NCI-H146 treated with DMSO at 0.1 percent for 48 hours (cell line): ENCODE measurements around the gene STAB1.

Source experiments
- DNase-seq: peaks from one replicate; lab custom pipeline; 2025; ENCODE audit not compliant: unreplicated experiment; lab: John Stamatoyannopoulos, UW

Gene STAB1

GRCh38 chr3:52484680-52485461 is 10.3 kb upstream of the STAB1 start:
- no peak for DNase-seq

GRCh38 chr3:52487050-52487787 is 7.9 kb upstream of the STAB1 start:
- no peak for DNase-seq

- no peak for DNase-seq
These were observed 7.1 kb upstream of the STAB1 start for GRCh38 chr3:52487788-52488691.

GRCh38 chr3:52488746-52489145 is 6.4 kb upstream of the STAB1 start:
- DNase-seq: no peak

- no peak for DNase-seq
These were observed 5.7 kb upstream of the STAB1 start for GRCh38 chr3:52489453-52489852.

- no peak for DNase-seq
These were observed 4.9 kb upstream of the STAB1 start for GRCh38 chr3:52490035-52490938.

- no peak for DNase-seq
These were observed 4.1 kb upstream of the STAB1 start for GRCh38 chr3:52490939-52491526.

GRCh38 chr3:52492059-52492458 is 3.1 kb upstream of the STAB1 start:
- DNase-seq: no peak

GRCh38 chr3:52493232-52494017 is 1.7 kb upstream of the STAB1 start:
- DNase-seq: no peak

GRCh38 chr3:52494445-52494844 is 693 bp upstream of the STAB1 start:
- DNase-seq: peak; percentile 7

- DNase-seq: no peak
These were observed 852 bp downstream of the STAB1 start for GRCh38 chr3:52495777-52496602.

GRCh38 chr3:52498137-52499054 is 3.3 kb downstream of the STAB1 start:
- DNase-seq: no peak

GRCh38 chr3:52501046-52501445 is 5.9 kb downstream of the STAB1 start:
- DNase-seq: no peak

GRCh38 chr3:52502001-52502400 is 6.9 kb downstream of the STAB1 start:
- no peak for DNase-seq

GRCh38 chr3:52502808-52503350 is 7.7 kb downstream of the STAB1 start:
- no peak for DNase-seq

- DNase-seq: peak; percentile 64
These were observed 8.8 kb downstream of the STAB1 start for GRCh38 chr3:52503788-52504424.

- no peak for DNase-seq
These were observed 9.8 kb downstream of the STAB1 start for GRCh38 chr3:52504977-52505376.
